T follicular helper cell (primary cell): ENCODE measurements around the gene ZIC1.

Source experiments
- DNase-seq: peaks from one replicate; pipeline ENCODE4 v3.0.0-alpha.2; 2020; ENCODE audit warnings: low read depth

The ZIC1 gene

GRCh38 chr3:147380387-147380951, 28.7 kb upstream of the ZIC1 start:
- no peak for DNase-seq

GRCh38 chr3:147380977-147381376, 28.2 kb upstream of the ZIC1 start:
- no peak for DNase-seq

GRCh38 chr3:147381596-147381995, 27.6 kb upstream of the ZIC1 start:
- no peak for DNase-seq

DNA sequence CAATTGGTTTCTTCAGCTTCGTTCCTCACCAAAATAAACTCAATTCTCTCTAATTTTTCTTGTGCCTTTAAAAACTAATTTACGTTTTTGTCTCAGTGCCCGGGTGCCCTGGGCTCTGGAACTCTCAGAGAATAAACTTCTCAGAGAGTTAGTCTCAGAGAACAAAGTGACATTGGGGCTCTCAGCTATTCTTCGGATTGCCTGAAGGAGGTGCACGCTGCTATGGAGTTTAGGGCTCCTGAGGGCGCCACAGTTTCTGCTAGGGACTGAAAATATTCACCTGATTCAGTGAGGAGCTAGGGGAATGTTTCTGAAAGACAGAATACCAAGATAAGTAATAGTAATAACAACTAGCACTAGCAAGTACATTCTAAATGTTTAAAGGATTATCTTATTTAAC, 25.5 kb upstream of the ZIC1 start:
- no peak for DNase-seq

DNA sequence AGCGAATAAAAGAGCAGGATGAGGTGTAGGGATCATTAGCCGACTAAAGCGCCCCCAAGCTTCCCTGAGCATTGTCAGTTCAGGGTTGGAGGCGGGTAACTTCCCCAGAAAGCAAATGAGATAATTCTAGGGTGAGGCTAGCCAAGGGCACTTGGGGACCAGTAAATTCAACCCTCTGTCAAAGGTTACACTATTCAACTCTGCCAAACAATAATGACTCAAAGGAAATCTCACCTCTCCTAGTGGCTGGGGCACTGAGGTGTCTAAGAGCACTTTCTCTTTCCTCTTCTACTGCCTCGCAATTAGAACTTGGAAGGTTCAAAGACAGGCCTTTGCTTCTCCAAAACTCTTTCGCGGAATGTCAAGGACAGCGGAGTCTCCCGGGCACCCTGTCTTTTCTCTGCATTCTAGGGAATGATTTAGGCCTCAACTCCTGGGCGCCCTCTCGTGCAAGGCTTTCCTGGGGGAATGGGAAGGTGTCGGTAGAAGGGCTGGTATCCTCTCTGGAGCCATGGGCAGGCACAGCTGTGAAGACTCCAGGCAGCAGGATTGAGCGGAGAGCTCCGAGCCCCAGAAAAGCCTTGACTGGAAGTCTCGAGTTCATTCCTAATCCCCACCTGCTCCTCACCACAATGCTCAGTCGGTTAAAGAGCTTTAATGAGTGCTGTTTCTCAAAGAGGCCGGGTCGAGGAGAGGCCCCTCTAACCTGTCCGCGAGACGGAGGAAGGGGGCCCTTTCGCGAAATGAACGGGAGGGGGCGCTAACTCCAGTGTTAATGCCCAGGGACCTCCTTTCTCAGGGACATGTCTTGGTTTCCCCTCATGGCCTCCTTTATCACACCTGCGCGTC, 24.7 kb upstream of the ZIC1 start:
- DNase-seq: no peak

- no peak for DNase-seq
Observed at GRCh38 chr3:147385059-147386012, 23.8 kb upstream of the ZIC1 start.

DNA sequence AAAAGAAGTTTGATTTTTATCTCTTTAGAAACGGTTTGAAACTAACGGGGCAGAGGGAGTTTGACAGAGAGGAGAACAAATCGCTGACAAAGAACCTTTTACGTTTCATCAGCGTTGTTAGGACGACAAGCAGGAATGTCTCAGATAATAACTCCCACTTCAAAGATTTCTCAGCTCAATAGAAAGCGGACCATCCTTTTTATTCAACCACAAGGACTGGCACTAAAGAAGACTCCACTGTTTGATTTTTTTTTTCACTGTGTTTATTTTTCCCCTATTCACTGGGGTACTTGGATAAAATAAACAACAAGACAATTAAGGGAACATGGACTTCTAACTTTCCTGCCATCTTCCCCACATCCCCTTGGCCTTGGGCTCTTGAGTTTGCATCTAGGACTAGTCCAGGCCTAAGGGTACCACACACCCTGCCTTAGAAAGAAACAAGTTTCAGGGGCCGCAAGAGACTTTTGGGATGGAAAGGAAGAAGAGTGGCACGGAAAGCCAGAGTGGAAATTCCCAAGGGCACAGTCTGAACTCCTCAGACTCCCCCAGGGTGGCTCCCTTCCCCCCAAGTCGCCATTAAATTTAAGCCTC, 21.8 kb upstream of the ZIC1 start:
- DNase-seq: no peak

GRCh38 chr3:147387885-147388699, 21.1 kb upstream of the ZIC1 start:
- no peak for DNase-seq

DNA sequence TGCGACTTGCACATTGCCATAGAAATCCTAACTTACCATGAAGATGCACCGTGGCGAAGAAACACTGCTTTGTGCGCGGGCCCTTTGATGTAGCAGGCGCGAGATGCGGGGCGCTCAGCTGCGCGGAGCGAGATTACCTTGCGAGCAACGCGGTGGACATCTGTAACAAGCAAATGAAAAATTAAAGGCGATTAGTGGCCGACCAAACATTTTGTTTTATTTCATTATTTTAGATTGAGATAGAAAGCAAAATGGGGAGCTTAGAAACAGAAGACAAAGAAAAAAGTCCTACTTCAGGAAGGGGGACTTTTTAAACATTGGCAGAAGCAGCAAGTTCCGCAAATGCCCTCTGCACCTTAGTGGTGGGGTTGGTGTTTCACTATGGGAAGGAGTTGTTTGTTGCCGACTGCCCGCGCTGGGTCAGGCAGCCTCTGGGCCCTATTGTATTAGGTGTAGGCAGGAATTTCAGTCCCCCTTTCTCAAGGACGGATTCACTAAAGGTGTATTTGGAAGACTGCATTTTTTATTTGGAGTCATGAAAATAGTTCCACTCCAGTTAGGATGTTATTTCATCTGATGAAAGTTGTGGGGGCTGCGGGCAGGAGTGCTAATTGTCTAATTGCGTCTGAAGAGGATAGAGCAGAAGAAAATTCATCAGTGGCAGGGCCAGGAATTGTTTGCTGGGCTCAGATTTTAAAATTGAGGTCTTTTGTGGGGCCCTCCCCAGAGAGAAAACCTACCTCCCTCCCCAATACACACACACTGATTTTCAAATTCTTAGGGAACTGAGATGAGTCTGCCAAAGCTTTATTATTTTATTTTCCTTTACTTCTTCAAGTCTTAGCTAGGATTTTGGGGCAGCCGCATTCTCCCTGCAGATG, 20.2 kb upstream of the ZIC1 start:
- DNase-seq: no peak

GRCh38 chr3:147389717-147390116, 19.4 kb upstream of the ZIC1 start:
- DNase-seq: no peak

DNA sequence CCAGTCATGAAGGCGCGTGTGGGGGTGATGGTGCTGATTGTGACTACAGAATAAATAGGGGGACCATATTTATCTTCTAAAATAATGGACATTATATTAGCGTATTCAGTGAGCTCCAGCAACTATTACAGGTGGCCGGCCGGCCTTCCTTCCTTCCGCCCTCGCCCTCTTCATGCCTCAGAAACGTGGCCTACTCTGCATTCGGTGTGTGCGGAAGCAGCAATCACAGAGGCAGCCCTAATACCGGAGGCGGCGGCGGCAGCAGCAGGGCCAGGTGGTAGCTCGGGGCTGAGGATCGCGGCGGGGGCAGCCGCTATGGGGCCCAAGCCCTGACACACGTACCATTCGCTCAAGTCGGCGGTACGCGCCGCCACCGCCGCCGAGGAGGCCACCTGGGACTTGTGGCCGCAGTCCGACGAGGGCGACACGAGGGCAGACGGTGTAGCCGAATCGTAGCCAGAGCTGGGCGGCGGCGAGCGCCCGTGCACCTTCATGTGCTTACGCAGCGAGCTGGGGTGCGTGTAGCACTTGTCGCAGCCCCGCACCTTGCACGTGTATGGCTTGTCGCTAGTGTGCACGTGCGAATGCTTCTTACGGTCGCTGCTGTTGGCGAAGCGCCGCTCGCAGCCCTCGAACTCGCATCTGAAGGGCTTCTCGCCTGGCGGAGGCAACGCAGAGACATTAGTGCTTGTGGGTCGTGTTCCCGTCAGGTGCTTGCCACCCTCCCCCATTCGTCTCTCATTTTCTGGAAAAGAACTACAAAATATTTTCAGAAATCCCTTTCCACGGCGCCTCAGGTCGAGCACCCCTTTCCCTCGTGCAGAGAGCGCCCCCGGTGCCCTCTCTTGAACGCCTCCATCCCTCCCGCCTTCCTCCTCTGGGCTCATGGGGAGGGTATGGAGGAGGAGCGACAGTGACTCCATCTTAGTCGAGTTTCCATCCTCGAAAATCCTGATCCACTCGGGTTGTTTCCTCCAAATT, 18.3 kb upstream of the ZIC1 start:
- no peak for DNase-seq

GRCh38 chr3:147391781-147392624, 17.2 kb upstream of the ZIC1 start:
- DNase-seq: no peak

- DNase-seq: no peak
Observed at GRCh38 chr3:147392625-147392946, 16.6 kb upstream of the ZIC1 start.

GRCh38 chr3:147393261-147393942, 15.8 kb upstream of the ZIC1 start:
- DNase-seq: no peak

GRCh38 chr3:147393943-147394883, 15.0 kb upstream of the ZIC1 start:
- DNase-seq: no peak

DNA sequence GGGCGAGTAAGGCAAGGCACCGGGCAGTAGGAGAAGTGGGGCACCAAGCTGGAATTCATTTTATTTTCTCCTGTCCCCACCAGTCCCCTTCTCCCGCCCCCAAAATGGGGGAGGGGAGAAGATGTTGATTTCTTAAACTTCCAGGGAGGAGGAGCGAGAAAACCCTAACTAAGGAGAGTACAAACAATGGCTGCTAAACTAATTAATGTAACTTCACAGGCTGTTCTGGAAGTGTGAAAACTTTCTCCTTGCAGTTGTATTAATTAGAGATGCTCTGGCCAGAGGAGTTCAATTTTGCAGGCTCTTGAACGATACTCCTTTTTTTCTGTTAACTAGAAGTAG, 14.3 kb upstream of the ZIC1 start:
- DNase-seq: no peak
